ENCODE data around the gene NELFCD.

NELFCD gene

DNA sequence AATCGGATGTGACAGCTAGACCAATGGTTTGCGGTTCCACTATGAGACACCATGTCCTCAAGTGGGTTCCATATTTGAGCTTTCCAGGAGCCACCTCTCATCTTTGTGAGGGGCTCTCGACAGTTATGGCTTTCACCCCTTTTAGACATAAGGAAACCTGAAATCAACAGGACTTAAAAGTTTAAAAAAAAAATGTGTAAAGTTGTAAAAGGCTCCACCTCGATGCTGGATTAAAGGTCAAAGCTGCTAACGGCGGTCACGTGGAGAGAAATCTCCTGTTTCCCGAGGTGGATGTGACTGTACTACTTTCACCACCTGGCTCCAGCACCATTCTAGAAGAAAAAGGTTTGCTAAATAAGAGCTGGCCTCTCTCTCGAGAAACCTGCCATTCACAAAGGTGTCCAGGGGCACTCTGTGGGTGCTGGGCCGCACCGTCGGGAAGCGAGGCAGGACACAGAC is 50.5 kb downstream of the NELFCD start:
- ChIA-PET CTCF (interaction anchor here (0.5 to 1.1 kb wide), 3 partner anchors 26 to 424 kb away, joined by 3 read pairs; no protein-coding TSS in a partner anchor), POLR2A (interaction anchor here (0.9 to 2.2 kb wide), 16 partner anchors 8 to 380 kb away, joined by 3 to 28 read pairs (median 7); partner anchors contain the start of genes NELFCD, PRELID3B, STX16 and TUBB1)
- peaks cover 10 to 77% of the 10 kb centered on the region in 2 experiments for H3K36me3 ChIP-seq (ENCODE audit: control insufficient read depth in 2 of 2, insufficient read depth in 1 of 2, low read length in 2 of 2)
- H3K4me1 ChIP-seq (ENCODE audit: control insufficient read depth, insufficient read depth, low read length) = peaks cover 7% of the 10 kb centered on the region; the same call in 1 of the 2 replicates
- TF ChIP-seq ZNF548 (tag by site-specific recombination; IDR thresholded peaks at IDR 0.05) = no peak
- TF ChIP-seq ZNF791 (tag by site-specific recombination; IDR thresholded peaks at IDR 0.05) = no peak
- peak; percentile 32 for TF ChIP-seq ZBTB6 (tag by site-specific recombination; IDR thresholded peaks at IDR 0.05)
- no peak for TF ChIP-seq ZNF16 (tag by site-specific recombination; IDR thresholded peaks at IDR 0.05; ENCODE audit: low read depth)
- no peak for TF ChIP-seq ZBTB10 (tag by site-specific recombination; IDR thresholded peaks at IDR 0.05)
- peak; percentile 41; the same call in 1 of the 2 replicates for TF ChIP-seq PRDM1 (tag by site-specific recombination; IDR thresholded peaks at IDR 0.05)
- TF ChIP-seq ZNF639 (tag by site-specific recombination; IDR thresholded peaks at IDR 0.05) = no peak
- H3K27ac ChIP-seq (ENCODE audit: extremely low read depth, low read depth, low read length) = peak overlapping the region; percentile 91
- H3K4me3 ChIP-seq (ENCODE audit: low read depth, low read length) = peak overlapping the region; percentile 95
- H3K9me3 ChIP-seq (ENCODE audit: control insufficient read depth, insufficient read depth, low read depth, low read length) = no peaks in the 10 kb centered on the region

DNA sequence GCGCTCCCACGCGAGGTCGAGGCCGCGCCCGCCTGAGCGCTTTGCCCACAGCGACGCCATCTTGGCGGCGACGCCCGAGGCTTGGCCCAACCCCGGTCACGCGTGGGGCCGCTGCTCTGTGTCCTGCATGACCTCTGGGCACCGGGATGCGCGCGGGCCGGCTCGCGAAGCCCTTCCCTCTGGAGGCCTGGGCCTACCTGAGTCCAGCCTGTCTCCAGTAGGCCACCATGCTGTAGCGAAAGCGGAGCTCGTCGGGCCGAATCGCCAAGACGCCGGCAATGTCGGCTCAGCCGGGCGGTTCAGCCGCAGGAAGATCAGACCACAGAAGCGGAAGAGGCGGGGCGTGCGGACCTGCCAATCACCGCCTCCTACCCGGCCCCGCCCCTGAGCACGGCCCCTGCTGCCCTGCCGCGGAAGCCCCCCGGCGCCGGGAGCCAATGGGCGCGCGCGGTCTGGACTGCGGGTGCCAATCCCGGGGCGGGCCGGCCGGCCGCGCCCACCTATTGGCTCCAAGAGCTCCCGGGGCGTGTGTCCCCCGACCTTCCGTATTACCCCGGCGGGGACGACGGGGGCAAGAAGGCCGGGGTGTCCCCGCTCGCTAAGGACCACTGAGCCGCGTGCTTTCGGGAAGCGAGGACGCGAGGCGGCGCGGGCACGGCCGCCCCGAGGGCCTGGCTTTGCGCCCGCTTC is 51.1 kb downstream of the NELFCD start, which contains the start of gene ATP5F1E:
Gene ATP5F1E (minus strand): TSS at position 313 of the 690 bp plus-strand sequence. CDS start 84 bp downstream, at position 229.
- Histone ChIP-seq H3K27ac (ENCODE audit: extremely low read depth, low read depth, low read length) (peak within 1 kb of the TSS; percentile 91), H3K36me3 (ENCODE audit: control insufficient read depth in 2 of 2, insufficient read depth in 1 of 2, low read length in 2 of 2) (peaks cover 13 to 77% of the 10 kb centered on the region in 2 experiments), H3K4me1 (ENCODE audit: control insufficient read depth, insufficient read depth, low read length) (peaks cover 7% of the 10 kb centered on the region; the same call in 1 of the 2 replicates), H3K4me3 (ENCODE audit: low read depth, low read length) (peak within 1 kb of the TSS; percentile 95), H3K9me3 (ENCODE audit: control insufficient read depth, insufficient read depth, low read depth, low read length) (no peaks in the 10 kb centered on the region)
- ChIA-PET POLR2A (interaction anchor here (0.5 to 2.2 kb wide), 27 partner anchors 9 to 381 kb away, joined by 3 to 28 read pairs (median 6); partner anchors contain the start of genes NELFCD, PRELID3B, STX16 and TUBB1), CTCF (interaction anchor here (0.5 to 1.1 kb wide), 5 partner anchors 26 to 916 kb away, joined by 3 to 5 read pairs (median 3); no protein-coding TSS in a partner anchor)
- TF ChIP-seq ZNF10 (tag by site-specific recombination; IDR thresholded peaks at IDR 0.05) = no peak
- no peak for TF ChIP-seq ZNF2 (tag by site-specific recombination; IDR thresholded peaks at IDR 0.05)
- peak; percentile 95 for TF ChIP-seq PRDM10 (tag by site-specific recombination; IDR thresholded peaks at IDR 0.05)
- peak; percentile 100 for TF ChIP-seq ZXDB (tag by site-specific recombination; IDR thresholded peaks at IDR 0.05)
- TF ChIP-seq ZNF174 (tag by site-specific recombination; IDR thresholded peaks at IDR 0.05) = no peak
- TF ChIP-seq, protein P1, sequence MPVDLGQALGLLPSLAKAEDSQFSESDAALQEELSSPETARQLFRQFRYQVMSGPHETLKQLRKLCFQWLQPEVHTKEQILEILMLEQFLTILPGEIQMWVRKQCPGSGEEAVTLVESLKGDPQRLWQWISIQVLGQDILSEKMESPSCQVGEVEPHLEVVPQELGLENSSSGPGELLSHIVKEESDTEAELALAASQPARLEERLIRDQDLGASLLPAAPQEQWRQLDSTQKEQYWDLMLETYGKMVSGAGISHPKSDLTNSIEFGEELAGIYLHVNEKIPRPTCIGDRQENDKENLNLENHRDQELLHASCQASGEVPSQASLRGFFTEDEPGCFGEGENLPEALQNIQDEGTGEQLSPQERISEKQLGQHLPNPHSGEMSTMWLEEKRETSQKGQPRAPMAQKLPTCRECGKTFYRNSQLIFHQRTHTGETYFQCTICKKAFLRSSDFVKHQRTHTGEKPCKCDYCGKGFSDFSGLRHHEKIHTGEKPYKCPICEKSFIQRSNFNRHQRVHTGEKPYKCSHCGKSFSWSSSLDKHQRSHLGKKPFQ (tag by site-specific recombination; IDR thresholded peaks at IDR 0.05) = no peak
- no peak for TF ChIP-seq ZNF585B (tag by site-specific recombination; IDR thresholded peaks at IDR 0.05)
- no peak for TF ChIP-seq ZNF37A (tag by site-specific recombination; IDR thresholded peaks at IDR 0.05)
- TF ChIP-seq SP3 (tag by site-specific recombination; IDR thresholded peaks at IDR 0.05) = peak; percentile 80
- TF ChIP-seq ZNF548 (tag by site-specific recombination; IDR thresholded peaks at IDR 0.05) = no peak
- no peak for TF ChIP-seq ZNF155 (tag by site-specific recombination; IDR thresholded peaks at IDR 0.05)
- TF ChIP-seq ZNF843 (tag by site-specific recombination; IDR thresholded peaks at IDR 0.05) = peak; percentile 27; the same call in 1 of the 2 replicates
- TF ChIP-seq BCL11B (tag by site-specific recombination; IDR thresholded peaks at IDR 0.05; ENCODE audit: low read depth) = no peak
- no peak for TF ChIP-seq ZNF175 (tag by site-specific recombination; IDR thresholded peaks at IDR 0.05)
- no peak for TF ChIP-seq SCRT2 (tag by site-specific recombination; IDR thresholded peaks at IDR 0.05)
- peak; percentile 3; the same call in 1 of the 2 replicates for TF ChIP-seq ZNF561 (tag by site-specific recombination; IDR thresholded peaks at IDR 0.05; ENCODE audit: borderline replicate concordance)
- no peak for TF ChIP-seq ZNF792 (tag by site-specific recombination; IDR thresholded peaks at IDR 0.05)
- TF ChIP-seq ZNF324 (tag by site-specific recombination; IDR thresholded peaks at IDR 0.05) = no peak

Data from HEK293 (cell line).